Measurements from ENCODE around the gene DACT1.
"Not testable (repeated sequence)": the region's sequence is repeated elsewhere in the genome, so short reads cannot be mapped to it uniquely, and the experiment has no call there.

The DACT1 gene, protein sequence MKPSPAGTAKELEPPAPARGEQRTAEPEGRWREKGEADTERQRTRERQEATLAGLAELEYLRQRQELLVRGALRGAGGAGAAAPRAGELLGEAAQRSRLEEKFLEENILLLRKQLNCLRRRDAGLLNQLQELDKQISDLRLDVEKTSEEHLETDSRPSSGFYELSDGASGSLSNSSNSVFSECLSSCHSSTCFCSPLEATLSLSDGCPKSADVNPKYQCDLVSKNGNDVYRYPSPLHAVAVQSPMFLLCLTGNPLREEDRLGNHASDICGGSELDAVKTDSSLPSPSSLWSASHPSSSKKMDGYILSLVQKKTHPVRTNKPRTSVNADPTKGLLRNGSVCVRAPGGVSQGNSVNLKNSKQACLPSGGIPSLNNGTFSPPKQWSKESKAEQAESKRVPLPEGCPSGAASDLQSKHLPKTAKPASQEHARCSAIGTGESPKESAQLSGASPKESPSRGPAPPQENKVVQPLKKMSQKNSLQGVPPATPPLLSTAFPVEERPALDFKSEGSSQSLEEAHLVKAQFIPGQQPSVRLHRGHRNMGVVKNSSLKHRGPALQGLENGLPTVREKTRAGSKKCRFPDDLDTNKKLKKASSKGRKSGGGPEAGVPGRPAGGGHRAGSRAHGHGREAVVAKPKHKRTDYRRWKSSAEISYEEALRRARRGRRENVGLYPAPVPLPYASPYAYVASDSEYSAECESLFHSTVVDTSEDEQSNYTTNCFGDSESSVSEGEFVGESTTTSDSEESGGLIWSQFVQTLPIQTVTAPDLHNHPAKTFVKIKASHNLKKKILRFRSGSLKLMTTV

DNA sequence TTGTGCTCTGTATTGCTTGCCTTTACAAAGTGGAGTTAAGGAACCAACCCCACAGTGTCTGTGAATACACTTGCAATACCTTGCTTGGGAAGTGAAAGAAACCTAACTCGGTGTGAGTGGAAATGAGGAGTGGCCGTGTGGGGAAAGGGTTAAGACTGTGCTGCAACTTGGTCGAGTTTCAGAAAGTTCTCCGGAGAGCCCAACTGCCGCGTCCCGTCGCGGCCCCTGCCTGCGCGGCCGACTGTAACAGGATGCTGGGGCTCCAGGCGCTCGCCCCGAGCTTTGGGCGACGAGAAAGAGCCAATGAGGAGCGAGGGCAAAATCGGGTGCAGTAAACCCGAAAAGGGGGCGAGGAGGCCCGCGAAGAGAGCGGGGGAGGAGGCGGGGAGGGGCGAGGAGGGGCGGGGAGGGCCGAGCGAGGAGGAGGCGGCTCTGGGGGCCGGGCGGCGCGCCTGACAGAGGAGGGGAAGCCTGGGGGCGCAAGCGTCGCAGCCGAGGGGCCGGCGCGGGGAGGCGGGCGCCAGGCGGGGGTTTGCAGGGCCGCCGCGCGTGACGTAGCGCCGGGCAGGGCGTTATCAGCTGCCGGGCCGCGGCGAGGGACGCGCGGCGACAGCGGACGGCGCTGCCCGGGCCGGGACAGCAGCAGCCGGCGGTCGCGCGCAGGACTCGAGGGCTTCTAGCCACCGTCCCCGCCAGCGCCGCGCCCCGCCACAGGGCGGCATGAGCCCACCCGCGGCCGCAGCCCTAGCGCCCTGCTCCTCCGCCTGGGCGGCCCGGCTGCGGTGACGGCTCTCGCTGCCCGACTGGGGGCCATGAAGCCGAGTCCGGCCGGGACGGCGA lies at the start of gene DACT1:
TSS of gene DACT1 (plus strand) at position 572 of the 840 bp plus-strand sequence. CDS start at position 813, 241 bp downstream.
- DNase-seq, result no peak

DNA sequence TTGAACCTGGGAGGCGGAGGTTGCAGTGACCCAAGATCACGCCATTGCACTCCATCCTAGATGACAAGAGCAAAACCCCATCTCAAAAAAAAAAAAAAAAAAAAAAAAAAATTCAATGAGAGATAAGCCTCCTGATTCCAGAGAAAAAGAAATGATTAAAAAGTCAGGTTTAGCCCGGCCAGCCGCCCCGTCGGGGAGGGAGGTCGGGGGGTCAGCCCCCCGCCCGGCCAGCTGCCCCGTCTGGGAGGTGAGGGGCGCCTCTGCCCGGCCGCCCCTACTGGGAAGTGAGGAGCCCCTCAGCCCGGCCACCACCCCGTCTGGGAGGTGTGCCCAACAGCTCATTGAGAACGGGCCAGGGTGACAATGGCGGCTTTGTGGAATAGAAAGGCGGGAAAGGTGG lies 49.4 kb upstream of the DACT1 start:
- DNase-seq, result not testable (repeated sequence)

DNA sequence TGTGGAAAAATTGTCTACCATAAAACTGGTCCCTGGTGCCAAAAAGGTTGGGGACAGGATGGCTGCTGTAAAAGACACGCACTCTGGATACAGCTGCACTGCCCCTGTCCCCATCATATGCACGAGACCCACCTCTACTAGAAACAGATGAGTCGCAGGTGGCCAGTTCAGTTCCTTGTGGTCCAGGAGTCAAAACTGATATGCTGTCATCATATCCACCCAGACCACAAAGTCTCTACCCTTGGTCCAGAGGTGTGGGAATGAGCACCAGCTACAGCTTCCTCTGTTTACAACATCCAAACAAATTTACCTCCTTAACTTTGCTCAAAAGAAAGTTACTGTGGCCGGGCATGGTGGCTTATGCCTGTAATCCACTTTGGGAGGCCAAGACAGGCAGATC lies 43.8 kb upstream of the DACT1 start:
- no peak for DNase-seq

DNA sequence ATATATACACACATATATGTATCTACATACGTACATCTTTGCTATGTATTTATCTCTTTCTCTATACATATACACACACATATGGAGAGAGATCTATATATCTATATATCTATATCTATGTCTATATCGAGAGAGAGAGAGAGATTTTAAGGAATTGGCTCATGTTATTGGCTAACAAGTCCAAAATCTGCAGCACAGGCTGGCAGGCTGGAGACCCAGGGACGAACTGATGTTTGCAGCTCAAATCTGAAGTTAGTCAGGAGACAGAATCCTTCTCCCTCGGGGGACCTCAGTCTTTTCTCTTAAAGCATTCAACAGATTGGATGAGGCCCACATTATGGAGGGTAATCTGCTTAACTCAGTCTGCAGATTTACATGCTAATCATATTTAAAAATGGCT lies 40.7 kb upstream of the DACT1 start:
- no peak for DNase-seq

DNA sequence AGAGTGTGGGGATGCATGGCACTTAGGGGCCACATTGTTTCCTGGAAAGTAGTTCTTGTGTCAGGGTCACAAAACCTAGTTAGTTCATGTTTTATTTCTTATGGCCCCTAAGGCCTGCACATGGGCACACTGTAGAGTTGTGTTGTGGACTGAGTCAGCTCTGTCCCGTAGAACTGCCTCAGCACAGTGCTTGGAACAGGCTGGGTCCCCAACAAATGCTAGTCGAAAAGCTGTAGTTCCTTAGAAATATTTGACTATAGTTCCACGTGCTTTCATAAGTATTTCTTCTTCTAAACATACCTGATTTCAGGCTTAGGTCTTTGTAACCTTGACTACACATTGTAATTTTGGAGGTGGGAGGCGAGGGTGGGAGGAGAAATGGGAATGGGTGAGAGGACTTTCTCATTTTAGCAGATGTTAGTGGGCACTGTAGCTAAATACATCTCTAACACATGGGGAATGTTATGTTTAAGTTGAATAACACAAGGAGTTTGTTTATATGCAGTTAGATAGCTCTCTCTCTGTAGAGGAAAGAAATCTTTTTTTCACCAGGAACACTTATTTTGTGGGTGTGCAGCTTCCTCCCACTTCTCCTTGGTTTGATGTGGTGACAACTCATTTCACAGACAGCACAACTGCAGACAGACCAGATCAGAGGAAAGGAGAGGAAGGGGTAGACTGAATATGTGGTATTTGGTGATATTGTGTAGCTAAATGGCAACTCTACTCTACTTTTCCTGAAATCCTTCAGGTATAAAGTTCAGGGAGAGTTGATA lies 39.5 kb upstream of the DACT1 start:
- no peak for DNase-seq

DNA sequence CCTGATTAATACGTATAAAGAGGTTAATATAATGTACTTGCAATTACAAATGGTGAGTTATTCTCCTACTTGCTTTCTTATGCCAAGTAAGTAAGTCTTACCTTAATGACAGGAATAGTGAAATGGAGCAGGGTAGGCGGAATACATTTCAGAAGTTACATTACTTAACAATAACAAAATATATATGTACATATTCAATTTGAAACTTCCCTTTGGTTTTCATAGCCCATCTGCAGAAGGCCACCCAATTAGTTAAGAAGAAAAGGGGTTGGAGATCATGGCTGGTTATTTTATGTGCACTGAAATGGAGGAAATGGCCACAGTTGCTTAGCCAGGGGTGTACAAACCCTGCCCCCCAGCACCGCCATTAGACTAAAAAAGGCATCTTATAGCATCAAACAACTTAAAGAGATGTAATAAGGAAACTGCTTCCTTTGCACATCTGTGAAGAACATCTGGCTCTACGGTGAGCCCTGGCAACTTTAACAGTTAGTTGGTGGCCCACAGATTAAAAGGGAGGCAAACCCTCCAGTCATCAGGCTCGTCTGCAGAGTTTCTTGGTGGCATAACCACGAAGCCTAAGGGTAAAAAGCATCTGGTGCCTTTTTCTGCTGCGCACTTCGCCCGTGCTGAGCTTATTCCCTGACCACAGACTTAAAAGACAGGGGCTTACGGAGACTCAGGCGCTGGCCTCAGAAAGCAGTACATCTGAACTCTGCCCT lies 38.8 kb upstream of the DACT1 start:
- no peak for DNase-seq

DNA sequence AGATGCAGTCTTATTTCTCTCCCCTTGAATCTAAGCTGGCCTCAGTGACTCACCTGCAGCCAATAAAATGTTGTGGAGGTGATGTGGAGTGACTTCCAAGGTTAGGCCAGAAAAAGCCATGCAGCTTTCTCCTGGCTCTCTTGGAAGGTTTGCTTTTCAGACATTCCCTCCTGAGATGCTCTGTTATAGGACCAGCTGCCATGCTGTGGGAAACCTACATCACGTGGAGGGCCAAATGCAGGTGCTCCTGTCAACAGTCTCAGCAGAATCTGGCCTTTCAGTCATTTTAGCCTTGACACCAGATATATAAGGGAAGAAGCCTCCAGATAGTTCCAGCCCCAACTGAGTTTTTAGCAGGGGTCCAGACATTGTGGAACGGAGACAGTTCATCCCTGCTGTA lies 38.1 kb upstream of the DACT1 start:
- DNase-seq, result no peak

DNA sequence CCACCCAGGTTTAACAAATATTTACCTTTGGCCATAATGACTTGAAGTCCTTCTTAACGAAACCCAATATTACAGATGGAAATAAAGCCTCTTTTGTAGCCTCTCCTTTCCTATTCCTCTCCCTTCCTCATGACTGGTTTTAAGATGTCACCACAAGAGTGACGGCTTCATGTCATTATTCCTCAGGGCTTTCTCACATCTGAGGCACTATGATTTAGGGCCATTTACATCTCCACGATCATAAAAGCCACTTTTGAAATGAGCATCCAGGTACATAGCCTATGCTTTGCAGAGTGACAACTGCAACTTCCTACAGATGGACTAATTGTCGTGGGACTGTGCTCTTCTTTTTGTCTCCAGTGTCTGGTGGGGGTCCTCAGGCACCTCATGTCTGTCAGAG lies 32.3 kb upstream of the DACT1 start:
- no peak for DNase-seq

DNA sequence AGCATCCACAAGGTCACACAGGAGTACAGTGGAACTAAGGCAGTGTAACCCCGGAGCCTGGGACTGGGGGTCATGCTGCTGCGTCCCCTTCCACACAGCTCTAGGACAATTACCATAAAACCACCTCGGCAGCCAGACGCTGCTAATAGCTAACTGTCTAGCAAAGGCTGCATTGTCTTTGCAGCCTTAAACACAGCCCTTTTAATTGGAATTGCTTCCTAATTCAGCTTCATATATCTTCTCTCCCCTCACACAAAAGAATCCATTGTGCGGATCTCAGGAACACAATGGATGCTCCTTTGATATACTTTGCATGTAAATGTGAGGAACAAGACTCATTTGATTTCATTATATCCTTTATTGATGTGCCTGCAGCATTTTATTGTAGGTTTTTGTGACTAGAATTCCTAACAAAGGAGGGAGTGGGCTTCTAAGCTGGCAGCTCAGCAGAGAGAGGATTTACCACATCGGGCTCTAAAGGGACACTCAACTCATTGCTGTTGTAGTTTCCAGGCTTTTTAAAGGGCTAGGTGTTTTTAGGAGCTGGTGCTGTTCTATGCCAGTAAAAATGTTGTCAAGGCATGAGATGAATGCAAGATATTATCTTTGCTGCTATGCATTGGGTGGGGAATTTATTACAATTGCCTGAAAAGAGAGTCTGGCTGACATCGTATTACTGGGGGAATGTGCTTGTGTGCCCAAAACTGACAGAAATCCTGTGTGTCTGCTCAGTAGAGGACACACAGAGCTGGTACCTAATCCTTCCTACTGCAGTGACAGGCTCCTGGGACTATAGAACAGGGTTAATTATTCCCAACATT lies 30.4 kb upstream of the DACT1 start:
- DNase-seq, result no peak

DNA sequence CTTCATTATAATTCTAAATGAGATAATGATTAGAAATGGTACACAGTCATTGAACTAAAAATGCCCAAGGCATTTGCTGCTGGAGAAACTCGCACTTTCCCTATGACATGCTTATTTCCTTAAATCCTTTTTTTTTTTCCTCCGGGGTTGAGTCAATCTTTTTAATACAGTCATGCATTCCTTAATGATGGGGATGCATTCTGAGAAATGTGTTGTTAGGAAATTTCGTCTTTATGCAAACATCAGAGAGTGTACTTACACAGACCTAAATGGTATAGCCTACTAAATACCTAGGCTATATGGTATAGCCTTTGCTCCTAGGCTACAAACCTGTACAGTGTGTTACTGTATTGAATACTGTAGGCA lies 29.8 kb upstream of the DACT1 start:
- no peak for DNase-seq

DNA sequence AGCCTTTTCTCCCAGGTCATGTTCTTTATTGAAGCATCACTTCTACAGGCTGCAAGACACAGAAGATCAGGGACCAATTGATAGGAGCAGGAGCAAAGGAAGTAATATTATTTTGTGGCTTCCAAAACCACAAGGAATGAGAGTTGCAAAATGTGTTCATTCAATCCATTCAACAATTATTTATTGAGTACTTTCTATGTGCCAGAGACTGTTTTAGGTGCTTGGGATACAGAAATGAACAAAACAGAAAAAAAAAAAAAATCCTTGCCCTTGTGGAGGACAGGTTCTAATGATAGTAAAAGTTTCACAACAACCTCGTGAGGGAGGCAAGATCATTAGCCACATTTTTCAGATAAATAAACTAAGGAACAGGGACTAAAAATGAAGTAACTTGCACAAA lies 20.1 kb upstream of the DACT1 start:
- no peak for DNase-seq

DNA sequence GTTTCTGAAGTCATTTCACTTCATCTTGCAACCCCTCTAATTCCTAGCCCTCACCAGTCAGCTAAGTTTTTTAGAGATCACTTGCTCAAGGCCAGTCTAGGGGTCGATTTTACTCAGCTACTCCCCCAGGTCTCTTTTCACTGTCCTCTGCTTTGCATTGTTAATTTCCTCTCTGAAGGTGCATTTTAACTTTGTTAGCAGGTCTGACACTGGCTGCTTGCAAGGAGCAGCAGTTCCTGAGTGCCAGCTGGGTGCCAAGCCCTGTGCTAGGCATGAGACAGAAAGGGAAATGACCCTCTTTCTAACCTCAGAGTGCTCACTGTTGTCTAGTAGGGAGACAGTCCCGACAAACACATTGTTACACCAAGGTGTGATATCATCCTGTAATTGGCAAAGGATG lies 17.8 kb upstream of the DACT1 start:
- DNase-seq, result no peak

DNA sequence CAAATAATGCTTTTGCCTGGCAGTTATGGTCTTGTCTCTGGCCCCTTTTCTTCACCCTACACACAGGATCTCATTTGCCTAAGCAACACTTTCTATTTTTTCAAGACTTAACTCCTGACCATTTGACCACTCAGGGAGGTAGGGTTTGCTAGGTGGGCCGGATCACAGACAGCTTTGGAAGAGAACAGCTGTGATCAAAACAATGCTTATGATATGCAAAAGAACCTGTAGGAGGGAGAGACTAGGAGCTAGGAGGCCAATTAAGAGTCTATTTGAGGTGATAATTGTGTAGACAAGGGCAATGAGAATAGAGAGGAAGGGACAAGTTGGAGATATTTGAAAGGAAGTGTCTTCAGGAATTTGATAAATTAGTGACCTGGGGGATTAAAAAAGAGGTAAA lies 12.3 kb upstream of the DACT1 start:
- no peak for DNase-seq

DNA sequence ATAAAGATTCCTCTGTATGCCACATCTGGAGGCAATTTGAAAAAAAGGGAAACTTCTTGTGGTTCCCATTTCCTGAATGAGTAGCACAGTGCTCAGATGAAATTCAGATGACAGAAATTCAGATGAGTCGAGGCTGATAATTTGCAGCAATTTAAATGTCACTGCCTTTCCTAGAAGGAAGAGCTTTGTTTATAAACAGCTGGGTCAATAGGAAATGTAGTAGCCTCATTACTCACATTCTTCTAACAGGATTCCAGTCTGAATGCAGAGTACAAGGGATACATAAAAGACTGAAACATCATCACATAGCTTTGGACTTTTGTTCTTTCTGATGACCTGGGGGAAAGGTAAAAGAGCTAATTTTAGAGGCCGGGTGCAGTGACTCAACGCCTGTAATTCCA lies 11.3 kb upstream of the DACT1 start:
- no peak for DNase-seq

DNA sequence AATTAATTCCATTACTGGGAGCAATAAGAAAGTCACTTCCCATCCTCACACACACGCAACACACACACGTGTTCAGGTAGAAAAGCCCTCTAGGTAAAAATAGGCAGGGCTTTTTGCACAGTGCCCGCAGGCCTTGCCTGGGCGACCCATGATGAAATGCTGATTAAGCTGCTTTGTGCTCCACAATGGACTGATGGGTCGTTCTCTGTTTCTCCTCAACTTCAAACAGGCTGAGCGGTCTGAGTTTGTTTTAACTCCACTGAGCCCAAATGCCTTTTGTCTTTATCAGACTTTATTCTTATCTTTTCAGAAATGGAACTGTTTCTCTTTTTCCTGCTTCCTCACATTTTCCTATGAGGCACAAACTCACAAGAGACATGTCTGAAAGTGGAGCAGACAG lies 9.4 kb upstream of the DACT1 start:
- no peak for DNase-seq

DNA sequence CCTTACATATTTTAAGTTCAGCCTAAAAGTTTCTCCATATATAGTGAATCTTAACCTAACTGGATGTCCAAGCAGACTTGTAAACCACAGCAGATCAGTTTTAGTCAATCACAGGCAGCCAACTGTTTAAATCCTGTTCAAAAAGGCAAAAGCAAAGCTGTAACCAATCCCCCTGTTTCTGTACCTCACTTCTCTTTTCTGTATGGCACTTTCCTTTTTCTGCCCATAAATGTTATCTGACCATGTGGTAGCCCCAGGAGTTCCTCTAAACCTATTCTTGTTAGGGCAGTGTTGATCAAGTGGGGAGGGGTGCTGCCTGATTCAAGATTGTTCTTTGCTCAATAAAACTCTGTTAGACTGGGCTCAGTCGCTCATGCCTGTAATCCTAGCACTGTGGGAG lies 8.5 kb upstream of the DACT1 start:
- DNase-seq, result peak; percentile 44

DNA sequence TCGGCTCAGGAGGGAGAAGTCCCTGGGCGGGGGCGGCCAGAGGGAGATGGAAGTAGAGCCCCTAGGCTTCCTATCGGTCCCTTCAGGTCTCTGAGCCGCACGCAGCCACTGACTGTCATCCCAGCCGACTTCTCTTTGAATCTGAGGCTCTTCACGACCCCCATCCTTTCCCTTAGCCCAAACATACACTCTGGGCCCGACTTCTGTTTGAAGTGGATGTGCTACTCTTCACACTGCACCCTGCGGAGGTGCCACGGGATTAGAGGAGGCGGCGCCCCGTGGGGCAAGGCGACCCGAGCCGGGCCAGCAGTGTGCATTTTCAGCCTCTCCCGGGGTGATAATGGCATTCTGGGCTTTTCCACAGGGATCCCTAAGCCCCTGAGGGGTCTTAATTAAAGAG lies 6.0 kb upstream of the DACT1 start:
- DNase-seq, result no peak

DNA sequence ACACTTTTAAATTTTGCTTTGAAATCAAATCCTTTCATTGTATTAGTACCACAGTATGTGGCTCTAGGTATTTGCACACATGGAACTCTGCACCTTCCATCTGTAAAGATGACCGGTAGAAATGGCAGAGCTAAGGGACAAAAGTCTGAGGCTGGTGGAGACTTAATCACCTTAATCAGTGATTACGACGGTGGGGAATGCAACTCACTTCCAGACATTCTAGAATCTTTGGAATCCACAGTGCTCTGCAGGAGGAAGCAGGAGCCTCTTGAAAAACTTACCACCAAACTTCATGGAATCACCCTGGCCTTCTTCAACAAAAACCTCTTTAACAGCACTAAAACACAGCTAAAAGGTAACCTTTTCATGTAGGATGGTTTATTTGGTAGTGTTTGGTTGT lies 3.9 kb upstream of the DACT1 start:
- DNase-seq, result no peak

DNA sequence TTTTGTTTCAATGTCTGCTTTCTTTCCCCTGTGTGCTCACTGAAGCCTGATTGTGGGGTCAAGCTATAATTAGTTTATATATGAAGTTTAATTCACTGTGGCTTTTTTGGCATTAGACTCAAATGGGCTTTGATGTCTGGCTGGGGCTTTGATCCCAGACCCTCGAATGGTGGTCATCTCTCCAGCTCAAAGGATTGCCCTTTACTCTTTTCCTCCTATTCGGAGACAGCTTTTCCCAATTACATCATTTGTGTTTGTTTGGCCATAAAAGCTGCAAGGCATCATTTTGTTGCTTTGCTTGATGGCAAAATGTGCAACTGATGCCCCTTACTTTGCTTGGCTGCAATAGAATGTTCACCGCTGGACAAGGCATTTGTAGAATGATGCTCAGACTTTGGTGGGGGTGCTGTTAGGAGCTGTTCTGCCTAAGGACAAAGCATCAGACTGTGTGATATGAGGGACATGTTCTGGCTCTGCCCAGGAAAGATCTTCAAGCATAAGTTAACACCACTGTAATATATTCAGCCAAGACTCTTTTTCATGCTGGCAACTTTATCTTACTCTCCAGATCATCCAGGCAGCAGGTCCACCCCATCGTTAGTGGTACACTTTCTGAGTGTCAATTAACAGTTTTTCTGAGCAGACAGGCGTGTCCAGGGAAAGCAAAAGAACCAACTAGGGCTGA lies 3.2 kb upstream of the DACT1 start:
- DNase-seq, result no peak

DNA sequence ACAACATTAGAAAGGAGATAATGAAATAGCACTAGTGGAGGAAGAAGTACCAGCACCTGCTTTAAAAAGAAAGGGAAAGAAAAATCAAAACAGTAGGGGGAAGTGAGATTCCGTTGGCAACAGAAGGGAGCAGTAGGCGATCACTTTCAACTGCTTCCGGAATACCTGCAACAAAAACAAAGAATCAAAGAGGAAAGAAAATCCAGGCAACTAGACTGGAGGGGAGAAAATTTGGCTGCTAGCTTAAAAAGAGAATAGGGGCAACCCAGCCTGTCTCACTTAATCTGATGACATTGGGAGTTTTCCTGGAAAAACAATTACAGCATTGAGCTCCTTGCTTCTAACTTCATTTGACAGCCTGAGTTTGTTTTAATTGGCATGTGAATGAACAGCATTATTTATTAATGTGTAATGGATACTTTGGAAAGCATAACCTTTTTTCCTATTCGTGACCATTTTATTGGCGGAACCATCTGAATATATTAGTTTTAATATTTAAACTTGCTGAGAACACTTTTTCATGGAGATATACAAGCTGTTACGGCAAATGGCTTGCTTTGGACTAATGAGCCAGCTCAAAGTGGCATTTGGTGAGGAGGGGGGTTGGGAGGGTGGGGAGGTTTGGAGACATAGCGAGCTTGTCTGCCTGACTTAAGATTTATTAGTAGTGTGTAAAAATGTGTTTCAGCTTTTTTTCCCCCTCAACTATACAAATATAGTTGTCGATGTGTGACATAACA lies 2.5 kb upstream of the DACT1 start:
- DNase-seq, result no peak

Measured in MV-4-11 (cell line).